GM20000 (cell line): ENCODE results near the gene CLCN2.
A peak's percentile ranks its signal among the peaks of the same experiment; 100 is the strongest.

ENCODE experiments used
- DNase-seq: peaks from one replicate; pipeline ENCODE4 v3.0.0; 2012; ENCODE audit warnings: low spot score
- TF ChIP-seq, protein P1 (sequence below): IDR thresholded peaks from 2 replicates; pipeline ENCODE4 v1.5.1; 2012; ENCODE audit warnings: mild to moderate bottlenecking, control low read depth; ENCODE audit errors: extremely low read depth, missing control alignments

CLCN2 gene

DNA sequence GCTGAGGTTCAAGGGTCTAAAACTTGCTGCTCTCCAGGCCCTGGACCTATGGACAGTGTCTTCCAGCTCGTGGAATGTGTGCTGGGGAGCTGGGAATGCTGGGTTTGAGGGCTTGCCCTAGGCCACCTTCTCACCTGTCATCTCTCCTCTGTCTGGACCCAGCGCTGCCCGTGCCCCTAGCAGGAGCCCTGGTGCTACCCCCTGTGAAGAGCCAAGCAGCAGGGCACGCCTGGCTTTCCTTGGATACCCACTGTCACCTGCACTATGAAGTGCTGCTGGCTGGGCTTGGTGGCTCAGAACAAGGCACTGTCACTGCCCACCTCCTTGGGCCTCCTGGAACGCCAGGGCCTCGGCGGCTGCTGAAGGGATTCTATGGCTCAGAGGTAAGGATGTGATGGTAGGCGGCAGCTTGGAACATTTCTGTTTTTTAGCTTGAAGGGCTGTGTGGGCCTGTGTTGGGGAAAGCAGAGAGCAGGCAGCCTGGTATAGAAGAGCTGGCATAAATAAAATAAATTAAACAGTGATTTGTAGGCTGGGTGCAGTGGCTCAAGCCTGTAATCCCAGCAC, 23.5 kb upstream of the CLCN2 start:
- TF ChIP-seq, protein P1, sequence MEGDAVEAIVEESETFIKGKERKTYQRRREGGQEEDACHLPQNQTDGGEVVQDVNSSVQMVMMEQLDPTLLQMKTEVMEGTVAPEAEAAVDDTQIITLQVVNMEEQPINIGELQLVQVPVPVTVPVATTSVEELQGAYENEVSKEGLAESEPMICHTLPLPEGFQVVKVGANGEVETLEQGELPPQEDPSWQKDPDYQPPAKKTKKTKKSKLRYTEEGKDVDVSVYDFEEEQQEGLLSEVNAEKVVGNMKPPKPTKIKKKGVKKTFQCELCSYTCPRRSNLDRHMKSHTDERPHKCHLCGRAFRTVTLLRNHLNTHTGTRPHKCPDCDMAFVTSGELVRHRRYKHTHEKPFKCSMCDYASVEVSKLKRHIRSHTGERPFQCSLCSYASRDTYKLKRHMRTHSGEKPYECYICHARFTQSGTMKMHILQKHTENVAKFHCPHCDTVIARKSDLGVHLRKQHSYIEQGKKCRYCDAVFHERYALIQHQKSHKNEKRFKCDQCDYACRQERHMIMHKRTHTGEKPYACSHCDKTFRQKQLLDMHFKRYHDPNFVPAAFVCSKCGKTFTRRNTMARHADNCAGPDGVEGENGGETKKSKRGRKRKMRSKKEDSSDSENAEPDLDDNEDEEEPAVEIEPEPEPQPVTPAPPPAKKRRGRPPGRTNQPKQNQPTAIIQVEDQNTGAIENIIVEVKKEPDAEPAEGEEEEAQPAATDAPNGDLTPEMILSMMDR, result no peak
- no peak for DNase-seq

DNA sequence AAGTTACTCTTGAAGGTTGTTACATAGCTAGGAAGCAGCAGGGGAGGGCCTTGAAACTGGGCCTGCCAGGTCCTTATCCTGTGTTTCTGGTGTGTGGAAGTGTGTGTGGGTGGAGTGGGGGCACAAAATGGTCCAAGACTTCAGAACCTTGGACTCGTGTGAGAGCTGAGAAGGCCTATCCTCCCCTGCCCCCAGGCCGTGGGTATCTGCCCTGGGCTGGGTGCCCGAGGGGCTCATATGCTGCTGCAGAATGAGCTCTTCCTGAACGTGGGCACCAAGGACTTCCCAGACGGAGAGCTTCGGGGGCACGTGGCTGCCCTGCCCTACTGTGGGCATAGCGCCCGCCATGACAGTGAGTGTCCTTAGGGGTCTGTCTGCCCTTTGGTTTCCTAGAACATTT, 22.9 kb upstream of the CLCN2 start:
- peak; percentile 34 for DNase-seq

DNA sequence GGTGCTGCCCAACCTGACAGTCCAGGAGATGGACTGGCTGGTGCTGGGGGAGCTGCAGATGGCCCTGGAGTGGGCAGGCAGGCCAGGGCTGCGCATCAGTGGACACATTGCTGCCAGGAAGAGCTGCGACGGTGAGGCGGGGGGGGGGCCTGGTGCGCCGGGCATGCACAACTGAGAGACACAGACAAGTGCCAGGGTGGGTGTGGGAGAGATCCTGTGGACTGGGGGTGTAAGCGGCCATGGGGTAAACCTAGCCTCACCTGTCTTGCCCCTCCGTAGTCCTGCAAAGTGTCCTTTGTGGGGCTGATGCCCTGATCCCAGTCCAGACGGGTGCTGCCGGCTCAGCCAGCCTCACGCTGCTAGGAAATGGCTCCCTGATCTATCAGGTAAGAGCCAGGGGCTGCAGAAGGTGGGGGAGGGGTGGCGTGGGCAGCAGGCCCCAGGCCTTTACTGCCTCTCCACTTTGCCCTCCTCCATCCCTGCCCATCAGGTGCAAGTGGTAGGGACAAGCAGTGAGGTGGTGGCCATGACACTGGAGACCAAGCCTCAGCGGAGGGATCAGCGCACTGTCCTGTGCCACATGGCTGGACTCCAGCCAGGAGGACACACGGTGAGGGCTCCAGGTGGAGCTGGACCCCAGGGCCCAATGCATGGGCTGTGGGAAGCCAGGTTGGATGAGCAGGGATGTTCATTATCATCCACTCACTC, 21.8 kb upstream of the CLCN2 start:
- no peak for DNase-seq
- TF ChIP-seq, protein P1, result no peak

More for the DNA sequence above, 22.9 kb upstream of the CLCN2 start:
- TF ChIP-seq, protein P1, result no peak

DNA sequence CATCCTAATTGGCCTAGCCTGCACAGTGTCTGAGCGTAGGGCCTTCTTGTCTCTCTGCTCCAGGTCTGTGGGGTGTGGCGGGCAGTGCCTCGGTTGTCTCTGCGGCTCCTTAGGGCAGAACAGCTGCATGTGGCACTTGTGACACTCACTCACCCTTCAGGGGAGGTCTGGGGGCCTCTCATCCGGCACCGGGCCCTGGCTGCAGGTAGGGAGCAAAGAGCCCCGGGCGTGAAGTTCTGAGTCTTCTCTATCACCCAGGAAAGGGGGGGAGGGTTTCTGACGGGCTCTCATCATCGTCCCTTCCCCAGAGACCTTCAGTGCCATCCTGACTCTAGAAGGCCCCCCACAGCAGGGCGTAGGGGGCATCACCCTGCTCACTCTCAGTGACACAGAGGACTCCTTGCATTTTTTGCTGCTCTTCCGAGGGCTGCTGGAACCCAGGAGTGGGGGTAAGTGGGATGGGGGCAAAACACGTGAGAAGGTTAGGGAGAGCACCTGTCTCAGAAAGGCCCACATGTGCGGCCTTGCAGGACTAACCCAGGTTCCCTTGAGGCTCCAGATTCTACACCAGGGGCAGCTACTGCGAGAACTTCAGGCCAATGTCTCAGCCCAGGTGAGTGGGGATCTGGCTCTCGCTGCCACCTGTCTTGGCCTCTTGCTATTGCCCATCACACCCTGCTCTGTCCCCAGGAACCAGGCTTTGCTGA, 21.1 kb upstream of the CLCN2 start:
- TF ChIP-seq, protein P1, result no peak
- DNase-seq, result peak; percentile 33

DNA sequence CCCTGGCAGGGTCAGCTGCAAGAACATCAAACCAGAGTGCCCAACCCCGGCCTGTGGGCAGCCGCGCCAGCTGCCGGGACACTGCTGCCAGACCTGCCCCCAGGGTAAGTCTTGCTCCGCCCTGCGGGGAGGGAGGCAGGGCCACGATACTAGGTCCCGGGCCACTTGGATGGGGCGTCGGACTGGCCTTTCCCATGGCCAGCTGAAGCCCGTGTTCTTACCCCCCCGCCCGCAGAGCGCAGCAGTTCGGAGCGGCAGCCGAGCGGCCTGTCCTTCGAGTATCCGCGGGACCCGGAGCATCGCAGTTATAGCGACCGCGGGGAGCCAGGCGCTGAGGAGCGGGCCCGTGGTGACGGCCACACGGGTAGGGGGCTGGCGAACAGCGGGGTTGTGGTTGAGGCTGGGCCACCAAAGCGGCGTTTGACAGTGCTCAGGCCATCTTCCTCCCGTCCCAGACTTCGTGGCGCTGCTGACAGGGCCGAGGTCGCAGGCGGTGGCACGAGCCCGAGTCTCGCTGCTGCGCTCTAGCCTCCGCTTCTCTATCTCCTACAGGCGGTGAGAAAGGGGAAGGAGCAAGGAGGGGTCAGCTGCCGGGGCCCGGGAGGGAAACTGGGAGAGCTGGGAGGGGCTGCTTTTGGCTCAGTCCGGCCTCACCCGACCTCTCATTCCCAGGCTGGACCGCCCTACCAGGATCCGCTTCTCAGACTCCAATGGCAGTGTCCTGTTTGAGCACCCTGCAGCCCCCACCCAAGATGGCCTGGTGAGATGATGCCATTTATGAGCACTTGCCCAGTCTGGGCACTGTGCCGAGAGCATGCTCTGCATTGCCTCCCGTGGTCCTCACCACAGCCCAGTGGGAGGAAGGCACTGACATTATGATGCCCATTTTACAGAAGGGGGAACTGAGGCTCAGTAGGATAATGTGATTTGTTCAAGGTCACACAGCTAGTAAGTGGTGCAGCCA, 20.1 kb upstream of the CLCN2 start:
- TF ChIP-seq, protein P1, result no peak
- DNase-seq, result peak; percentile 42

DNA sequence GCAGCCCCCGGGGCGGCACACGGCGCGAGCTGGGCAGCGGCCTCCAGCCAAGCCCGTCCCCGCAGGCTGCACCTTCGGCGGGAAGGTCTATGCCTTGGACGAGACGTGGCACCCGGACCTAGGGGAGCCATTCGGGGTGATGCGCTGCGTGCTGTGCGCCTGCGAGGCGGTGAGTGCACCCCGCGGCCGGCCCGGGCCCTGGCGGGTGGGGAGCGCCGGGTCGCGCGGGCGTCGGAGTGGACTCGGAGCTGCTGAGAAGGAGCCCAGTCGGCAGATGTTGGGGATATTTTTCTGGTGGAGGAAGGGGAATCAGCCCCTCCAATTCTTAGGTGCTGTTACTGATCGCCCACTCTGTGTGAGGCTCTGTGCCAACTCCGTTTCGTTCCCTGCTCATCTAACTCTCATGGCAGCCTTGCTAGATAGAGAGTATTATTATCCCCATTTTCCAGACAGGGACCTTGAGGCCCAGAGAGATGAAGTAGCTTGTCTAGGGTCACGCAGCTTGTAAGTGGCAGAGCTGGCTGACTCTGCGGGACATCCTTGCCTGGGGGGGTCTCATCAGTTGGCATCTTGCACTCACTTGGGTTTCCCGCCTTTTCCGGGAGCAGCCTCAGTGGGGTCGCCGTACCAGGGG, 19.3 kb upstream of the CLCN2 start:
- TF ChIP-seq, protein P1, result no peak
- DNase-seq, result peak; percentile 57
